H9 (cell line): ENCODE results near the gene L1CAM. TPM values are rescaled to one million over a fixed set of nuclear protein-coding genes. Genes with fewer than 3 reads are reported as not detected.
A peak's percentile ranks its signal among the peaks of the same experiment; 100 is the strongest.

ENCODE experiments used
- DNase-seq: peaks from one replicate; pipeline ENCODE4 v3.0.0-alpha.2; 2017
- H2AFZ ChIP-seq: one replicate; pipeline ENCODE4 v1.6.1; 2013; ENCODE audit warnings: mild to moderate bottlenecking, low read length, control low read depth, moderate library complexity
- H2AK5ac ChIP-seq: 2 replicates; pipeline ENCODE4 v1.6.1; 2013; ENCODE audit warnings: low read length, control low read depth, mixed read lengths; ENCODE audit not compliant: insufficient read length
- H2BK120ac ChIP-seq: one replicate; pipeline ENCODE4 v1.6.1; 2013; ENCODE audit warnings: low read depth, mild to moderate bottlenecking, low read length, control low read depth, inconsistent platforms; ENCODE audit not compliant: poor library complexity, severe bottlenecking
- H2BK12ac ChIP-seq: 2 replicates; pipeline ENCODE4 v1.6.1; 2013; ENCODE audit warnings: low read length, control low read depth, mixed read lengths, low read depth; ENCODE audit not compliant: insufficient read length
- H2BK15ac ChIP-seq: 2 replicates; pipeline ENCODE4 v1.6.1; 2013; ENCODE audit warnings: low read depth, low read length, control low read depth
- H2BK20ac ChIP-seq: one replicate; pipeline ENCODE4 v1.6.1; 2013; ENCODE audit warnings: low read depth, mild to moderate bottlenecking, low read length, control low read depth, inconsistent platforms; ENCODE audit not compliant: poor library complexity, severe bottlenecking
- H2BK5ac ChIP-seq: 2 replicates; pipeline ENCODE4 v1.6.1; 2013; ENCODE audit warnings: low read length, control low read depth, mixed read lengths; ENCODE audit not compliant: insufficient read length
- H3K14ac ChIP-seq: 2 replicates; pipeline ENCODE4 v1.6.1; 2013; ENCODE audit warnings: low read length, control low read depth; ENCODE audit not compliant: insufficient read depth
- H3K18ac ChIP-seq: 2 replicates; pipeline ENCODE4 v1.6.1; 2013; ENCODE audit warnings: low read depth, mild to moderate bottlenecking, mixed read lengths, low read length, control low read depth; ENCODE audit not compliant: insufficient read length
- H3K23ac ChIP-seq: 2 replicates; pipeline ENCODE4 v1.6.1; 2013; ENCODE audit warnings: low read length, control low read depth, mixed read lengths, low read depth; ENCODE audit not compliant: insufficient read length
- H3K23me2 ChIP-seq: 2 replicates; pipeline ENCODE4 v1.6.1; 2013; ENCODE audit warnings: low read depth, mild to moderate bottlenecking, mixed read lengths, low read length, control low read depth; ENCODE audit not compliant: insufficient read length, poor library complexity, severe bottlenecking
- H3K27ac ChIP-seq: 2 replicates; pipeline ENCODE4 v1.5.1; 2013; ENCODE audit warnings: low read length, control low read depth, mixed read lengths, low read depth; ENCODE audit not compliant: insufficient read length
- H3K27me3 ChIP-seq: 2 replicates; pipeline ENCODE4 v1.6.1; 2013; ENCODE audit warnings: low read length, control low read depth, inconsistent platforms; ENCODE audit not compliant: insufficient read depth
- H3K4ac ChIP-seq: 2 replicates; pipeline ENCODE4 v1.6.1; 2013; ENCODE audit warnings: low read depth, mild to moderate bottlenecking, control low read depth, inconsistent platforms, low read length, moderate library complexity
- H3K4me1 ChIP-seq: 2 replicates; pipeline ENCODE4 v1.6.1; 2013; ENCODE audit warnings: low read length, control low read depth, inconsistent platforms; ENCODE audit not compliant: insufficient read depth
- H3K4me2 ChIP-seq: 2 replicates; pipeline ENCODE4 v1.6.1; 2013; ENCODE audit warnings: low read length, control low read depth, mixed read lengths; ENCODE audit not compliant: insufficient read length, insufficient read depth
- H3K56ac ChIP-seq: 2 replicates; pipeline ENCODE4 v1.6.1; 2013; ENCODE audit warnings: low read depth, mild to moderate bottlenecking, mixed read lengths, low read length, control low read depth; ENCODE audit not compliant: insufficient read length
- H3K79me1 ChIP-seq: 2 replicates; pipeline ENCODE4 v1.6.1; 2013; ENCODE audit warnings: low read depth, mild to moderate bottlenecking, moderate library complexity, low read length, control low read depth, inconsistent platforms; ENCODE audit not compliant: insufficient read depth, poor library complexity, severe bottlenecking
- H3K79me2 ChIP-seq: 2 replicates; pipeline ENCODE4 v1.6.1; 2013; ENCODE audit warnings: low read length, control low read depth, inconsistent platforms; ENCODE audit not compliant: insufficient read depth
- H3K9ac ChIP-seq: 2 replicates; pipeline ENCODE4 v1.6.1; 2013; ENCODE audit warnings: low read length, control low read depth, mixed read lengths; ENCODE audit not compliant: insufficient read length; ENCODE audit errors: extremely low read depth
- H3K9me3 ChIP-seq: one replicate; pipeline ENCODE4 v1.6.1; 2013; ENCODE audit warnings: low read depth, low read length, inconsistent platforms; ENCODE audit not compliant: control insufficient read depth
- H3T11ph ChIP-seq: one replicate; pipeline ENCODE4 v1.6.1; 2013; ENCODE audit warnings: mild to moderate bottlenecking, low read length, control low read depth, inconsistent platforms
- H4K20me1 ChIP-seq: one replicate; pipeline ENCODE4 v1.6.1; 2013; ENCODE audit not compliant: control insufficient read depth, insufficient read length, insufficient read depth
- H4K5ac ChIP-seq: 2 replicates; pipeline ENCODE4 v1.6.1; 2013; ENCODE audit warnings: low read depth, mild to moderate bottlenecking, mixed read lengths, low read length, control low read depth; ENCODE audit not compliant: insufficient read length
- H4K8ac ChIP-seq: replicated peaks from 2 replicates; pipeline ENCODE4 v1.6.1; 2013; ENCODE audit warnings: low read length, control low read depth, mixed read lengths, low read depth; ENCODE audit not compliant: insufficient read length
- H4K91ac ChIP-seq: 2 replicates; pipeline ENCODE4 v1.6.1; 2013; ENCODE audit warnings: low read depth, mild to moderate bottlenecking, moderate library complexity, mixed read lengths, low read length, control low read depth; ENCODE audit not compliant: insufficient read length
- H3K27ac Mint-ChIP-seq, 3 experiments: 2 replicates in 2 of 3; 3 replicates in 1 of 3; pipeline ENCODE4 v1.8.0; 2020 to 2021; ENCODE audit warnings: mixed read lengths in 3 of 3, mild to moderate bottlenecking in 1 of 3, moderate library complexity in 1 of 3
- H3K27me3 Mint-ChIP-seq: 2 replicates; pipeline ENCODE4 v1.8.0; 2021; ENCODE audit warnings: low read depth, mild to moderate bottlenecking, moderate library complexity, mixed read lengths
- H3K36me3 Mint-ChIP-seq, 3 experiments: 2 replicates in 2 of 3; 3 replicates in 1 of 3; pipeline ENCODE4 v1.8.0; 2020 to 2021; ENCODE audit warnings: low read depth in 3 of 3, mixed read lengths in 3 of 3; ENCODE audit not compliant: insufficient read depth in 1 of 3
- H3K4me1 Mint-ChIP-seq, 2 experiments: 2 replicates each; pipeline ENCODE4 v1.8.0; 2020; ENCODE audit warnings: mixed read lengths in 2 of 2
- H3K4me3 Mint-ChIP-seq, 2 experiments: 2 replicates in 1 of 2; 3 replicates in 1 of 2; pipeline ENCODE4 v1.8.0; 2020 to 2021; ENCODE audit warnings: mild to moderate bottlenecking in 2 of 2, mixed read lengths in 2 of 2, moderate library complexity in 1 of 2
- H3K9me3 Mint-ChIP-seq, 2 experiments: 2 replicates in 1 of 2; 3 replicates in 1 of 2; pipeline ENCODE4 v1.8.0; 2020; ENCODE audit warnings: mild to moderate bottlenecking in 2 of 2, mixed read lengths in 2 of 2, moderate library complexity in 1 of 2
- CTCF ChIP-seq: fragments of 200-600 bp; sonication (generic); conservative IDR thresholded peaks from 3 replicates; pipeline ENCODE4 v1.8.0; 2021; ENCODE audit warnings: antibody characterized with exemption, mild to moderate bottlenecking
- WGBS: extraction: QIAGEN DNeasy Blood & Tissue Kit; methylation state at CpG from one replicate; pipeline ENCODE4 v1.1.7; 2013; ENCODE audit warnings: missing lambda C conversion rate, low lambda C conversion rate, mixed read lengths; ENCODE audit not compliant: insufficient read length; ENCODE audit errors: extremely low coverage; 5-methylcytosine and 5-hydroxymethylcytosine counted together
- total RNA-seq: library from RNA; stranded (reverse); gene quantifications from 2 replicates; pipeline ENCODE4 v1.2.1, GENCODE V29; 2021

Gene L1CAM
- total RNA-seq, 1 experiment from 2014 or later, result 22.7 TPM

- TF ChIP-seq CTCF, result no peak
- H3K9me3 Mint-ChIP-seq, result peaks cover 57 to 73% of the 10 kb centered on the region in 2 experiments
- Histone ChIP-seq H2BK20ac (no peak overlapping the region), H3K4me1 (no peaks in the 10 kb centered on the region), H3K79me1 (no peaks in the 10 kb centered on the region), H3K9ac (peak overlapping the region; percentile 45), H3K23ac (no peak overlapping the region), H4K20me1 (no peaks in the 10 kb centered on the region), H4K8ac (no peak overlapping the region), H3K9me3 (peaks cover 15% of the 10 kb centered on the region), H3K18ac (peak overlapping the region; percentile 78), H3K4ac (no peak overlapping the region), H3K56ac (no peak overlapping the region), H2BK120ac (no peak overlapping the region), H3K4me2 (peak overlapping the region; percentile 52), H4K91ac (no peak overlapping the region), H3T11ph (no peak overlapping the region), H2AFZ (no peak overlapping the region), H4K5ac (no peak overlapping the region), H3K14ac (peak overlapping the region; percentile 55; the same call in 1 of the 2 replicates), H3K27me3 (no peaks in the 10 kb centered on the region), H2BK15ac (no peak overlapping the region), H3K27ac (no peak overlapping the region), H3K23me2 (peaks cover 22% of the 10 kb centered on the region), H2BK5ac (no peak overlapping the region), H2AK5ac (no peak overlapping the region), H3K79me2 (no peaks in the 10 kb centered on the region), H2BK12ac (no peak overlapping the region)
- WGBS, result no CpG with 5 or more reads among the region's 31 CpGs
- H3K4me3 Mint-ChIP-seq, result peak overlapping the region; percentile 71 to 83
- peaks cover 13 to 34% of the 10 kb centered on the region in 2 experiments for H3K4me1 Mint-ChIP-seq
- H3K27me3 Mint-ChIP-seq, result no peaks in the 10 kb centered on the region; the same call in 1 of the 2 replicates
- peaks cover 22 to 32% (median 24%) of the 10 kb centered on the region in 3 experiments for H3K36me3 Mint-ChIP-seq
- H3K27ac Mint-ChIP-seq, result peak overlapping the region; percentile 78 to 94 (median 94); a peak in 5 of 7 replicates
- peak; percentile 61 for DNase-seq
Measured at GRCh38 chrX:153926858-153927671, 41.1 kb upstream of the L1CAM start.
